Body of pancreas (tissue), 4 donors: ENCODE measurements around the gene SPOCK3. TPM values are rescaled to one million over a fixed set of nuclear protein-coding genes. Genes with fewer than 3 reads are reported as not detected.

Experiments used
- ATAC-seq: fragments of 150-250 bp; one replicate; pipeline ENCODE4 v1.9.1; 2016
- DNase-seq, 4 donors: peaks; one replicate each; pipeline ENCODE4 v3.0.0-alpha.2; 2019
- H3K27ac ChIP-seq, 4 donors: fragments of 200-600 bp; sonication (generic); 1 replicate in 3 of 4; 2 replicates in 1 of 4; pipeline versions ENCODE4 v1.5.1 to v1.6.1; 2016 to 2019; ENCODE audit warnings: mild to moderate bottlenecking in 1 of 4, mixed read lengths in 1 of 4, moderate library complexity in 1 of 4
- H3K27me3 ChIP-seq, 2 donors: fragments of 200-600 bp; sonication (generic); one replicate each; pipeline ENCODE4 v1.6.0; 2016; ENCODE audit warnings: mild to moderate bottlenecking in 1 of 2
- H3K36me3 ChIP-seq, 2 donors: fragments of 200-600 bp; sonication (generic); replicated peaks in 1 of 2; 2 replicates each; pipeline ENCODE4 v1.5.1; 2016; ENCODE audit warnings: low read depth in 2 of 2; ENCODE audit not compliant: insufficient read depth in 1 of 2
- H3K4me1 ChIP-seq: fragments of 200-600 bp; sonication (generic); one replicate; pipeline ENCODE4 v1.6.0; 2016
- H3K4me3 ChIP-seq, 2 donors: fragments of 200-600 bp; sonication (generic); 1 replicate in 1 of 2; 2 replicates in 1 of 2; pipeline ENCODE4 v1.5.1; 2016 to 2019
- H3K9me3 ChIP-seq, 3 donors: fragments of 200-600 bp; sonication (generic); 1 replicate in 2 of 3; 2 replicates in 1 of 3; pipeline ENCODE4 v1.5.1; 2016
- POLR2A ChIP-seq, 3 donors: fragments of 450-650 bp; IDR thresholded peaks; one replicate each; pipeline ENCODE4 v1.6.1; 2016; ENCODE audit warnings: antibody characterized with exemption in 3 of 3, mild to moderate bottlenecking in 2 of 3
- WGBS, 2 donors: methylation state at CpG; one replicate each; pipeline ENCODE4 v1.1.5; 2017; 5-methylcytosine and 5-hydroxymethylcytosine counted together
- intact Hi-C: fragments of 100-400 bp; cut with DNase I; formaldehyde crosslinking; loops from one replicate; pipeline ENCODE4 v1.15.1; 2023
- total RNA-seq, 2 donors: library from RNA; depleted of rRNA; stranded (reverse); fragments of >200 nt; gene quantifications; one replicate each; pipeline ENCODE4 v1.1.0, GENCODE V29; 2016
- TF ChIP-seq, protein P1 (sequence below), 7 experiments: fragments of 450-650 bp in 4 of 7; fragments of 200-600 bp in 3 of 7; sonication (generic) in 3 of 7; IDR thresholded peaks; one replicate each; pipeline ENCODE4 v1.5.1; 2016 to 2019; ENCODE audit warnings: antibody characterized with exemption in 7 of 7

SPOCK3 gene
- total RNA-seq, 2 donors from 2014 or later, result not detected

DNA sequence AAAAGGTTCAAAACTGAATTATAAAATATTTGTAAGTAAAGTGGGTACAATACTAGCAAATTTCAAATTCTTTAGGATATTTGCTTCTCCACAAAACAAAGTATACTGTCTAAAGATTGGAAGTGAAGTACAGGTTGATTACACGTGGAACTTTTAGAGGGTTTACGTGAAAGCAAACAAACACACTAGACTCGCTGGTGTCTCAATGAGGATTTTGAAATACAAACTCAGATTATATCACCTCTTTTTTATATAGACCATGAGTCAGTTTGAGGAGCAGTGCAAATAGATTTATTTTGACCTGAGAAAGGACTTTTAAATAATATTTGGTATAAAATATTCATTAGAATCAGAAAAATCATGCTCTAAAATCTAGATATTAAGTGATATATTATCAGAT is 185.0 kb downstream of the SPOCK3 start:
- WGBS, 2 donors, result 61 to 73% methylated on average over 3 of the region's 3 CpGs
- H3K36me3 ChIP-seq, result no peaks in the 10 kb centered on the region
- no peaks in the 10 kb centered on the region for H3K4me1 ChIP-seq
- intact Hi-C loops, result no loop called here
- H3K27me3 ChIP-seq, result no peaks in the 10 kb centered on the region
- H3K4me3 ChIP-seq, result no peak overlapping the region
- TF ChIP-seq, protein P1, sequence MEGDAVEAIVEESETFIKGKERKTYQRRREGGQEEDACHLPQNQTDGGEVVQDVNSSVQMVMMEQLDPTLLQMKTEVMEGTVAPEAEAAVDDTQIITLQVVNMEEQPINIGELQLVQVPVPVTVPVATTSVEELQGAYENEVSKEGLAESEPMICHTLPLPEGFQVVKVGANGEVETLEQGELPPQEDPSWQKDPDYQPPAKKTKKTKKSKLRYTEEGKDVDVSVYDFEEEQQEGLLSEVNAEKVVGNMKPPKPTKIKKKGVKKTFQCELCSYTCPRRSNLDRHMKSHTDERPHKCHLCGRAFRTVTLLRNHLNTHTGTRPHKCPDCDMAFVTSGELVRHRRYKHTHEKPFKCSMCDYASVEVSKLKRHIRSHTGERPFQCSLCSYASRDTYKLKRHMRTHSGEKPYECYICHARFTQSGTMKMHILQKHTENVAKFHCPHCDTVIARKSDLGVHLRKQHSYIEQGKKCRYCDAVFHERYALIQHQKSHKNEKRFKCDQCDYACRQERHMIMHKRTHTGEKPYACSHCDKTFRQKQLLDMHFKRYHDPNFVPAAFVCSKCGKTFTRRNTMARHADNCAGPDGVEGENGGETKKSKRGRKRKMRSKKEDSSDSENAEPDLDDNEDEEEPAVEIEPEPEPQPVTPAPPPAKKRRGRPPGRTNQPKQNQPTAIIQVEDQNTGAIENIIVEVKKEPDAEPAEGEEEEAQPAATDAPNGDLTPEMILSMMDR (IDR thresholded peaks at IDR 0.05), result no peak
- no peak for TF ChIP-seq POLR2A (IDR thresholded peaks at IDR 0.05)
- H3K27ac ChIP-seq, result no peak overlapping the region
- ATAC-seq (no peak), DNase-seq (no peak)
- H3K9me3 ChIP-seq, result no peaks in the 10 kb centered on the region

DNA sequence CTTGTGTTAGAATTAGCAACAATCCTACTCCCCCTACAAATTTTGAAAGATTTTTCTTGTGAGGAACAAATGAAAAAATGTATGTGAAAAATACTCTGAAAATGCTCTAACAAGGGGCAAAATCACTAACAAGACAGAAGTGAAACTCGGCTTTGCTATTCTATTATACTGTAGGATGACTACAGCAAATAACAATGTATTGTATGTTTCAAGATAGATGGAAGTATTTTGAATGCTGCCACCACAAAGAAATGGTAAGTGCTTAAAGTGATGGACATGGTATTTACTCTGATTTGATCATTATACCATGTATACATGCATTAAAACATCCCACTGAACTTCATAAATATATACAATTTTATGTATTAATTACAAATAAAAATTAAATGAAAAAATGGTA is 192.8 kb downstream of the SPOCK3 start:
- Histone ChIP-seq H3K36me3 (no peaks in the 10 kb centered on the region), H3K4me1 (no peaks in the 10 kb centered on the region), H3K27ac (no peak overlapping the region), H3K27me3 (no peaks in the 10 kb centered on the region), H3K9me3 (no peaks in the 10 kb centered on the region), H3K4me3 (no peak overlapping the region)
- ATAC-seq (no peak), DNase-seq (no peak)
- intact Hi-C loops, result no loop called here
- no peak for TF ChIP-seq POLR2A (IDR thresholded peaks at IDR 0.05)
- TF ChIP-seq, protein P1 (IDR thresholded peaks at IDR 0.05), result no peak
- WGBS, 2 donors, result 34 to 44% methylated on average over 1 of the region's 1 CpG

DNA sequence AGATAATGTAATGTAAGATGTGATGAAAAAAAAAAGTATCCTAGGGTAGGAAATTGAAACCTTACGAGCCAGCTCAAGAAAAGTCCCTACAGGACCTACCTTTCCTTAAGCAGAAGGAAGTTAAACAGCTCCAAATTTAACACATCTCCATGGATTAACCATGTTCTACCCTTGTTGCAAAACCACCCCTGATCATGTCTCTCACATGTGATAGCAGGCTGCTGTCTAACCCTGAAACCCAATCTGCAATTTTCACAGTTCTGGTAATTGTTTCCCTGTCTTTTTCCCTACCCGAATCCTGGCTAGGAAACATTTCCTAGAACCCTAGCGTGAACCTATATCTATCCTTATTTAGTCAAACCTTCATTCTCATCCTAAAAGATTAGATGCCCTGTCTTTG is 198.9 kb downstream of the SPOCK3 start:
- no peak for DNase-seq
- no peak for ATAC-seq
- Histone ChIP-seq H3K4me1 (no peaks in the 10 kb centered on the region), H3K4me3 (no peak overlapping the region), H3K27ac (no peak overlapping the region), H3K9me3 (no peaks in the 10 kb centered on the region), H3K27me3 (no peaks in the 10 kb centered on the region), H3K36me3 (no peaks in the 10 kb centered on the region)
- intact Hi-C loops, result no loop called here
- TF ChIP-seq, protein P1 (IDR thresholded peaks at IDR 0.05), result no peak
- TF ChIP-seq POLR2A (IDR thresholded peaks at IDR 0.05), result no peak
- 69 to 78% methylated on average over 3 of the region's 3 CpGs for WGBS, 2 donors

DNA sequence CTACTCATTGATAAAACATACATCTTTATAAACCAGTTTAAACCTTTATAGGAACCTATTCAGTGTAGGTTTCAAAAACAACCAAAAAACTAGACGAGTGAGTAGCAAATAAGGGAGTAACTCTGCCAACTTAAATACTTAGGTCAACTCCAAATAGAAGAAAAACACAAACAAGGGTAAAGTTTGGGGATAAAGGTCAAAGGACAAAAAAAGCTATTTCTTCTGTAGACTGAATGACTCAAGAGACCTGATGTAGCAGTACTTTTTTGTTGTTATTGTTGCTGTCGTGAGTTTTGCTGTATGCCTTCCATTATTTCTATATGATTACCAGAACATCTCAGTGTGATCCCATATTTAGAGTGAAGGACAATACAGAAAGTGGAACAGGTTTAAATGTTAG is 199.3 kb downstream of the SPOCK3 start:
- H3K9me3 ChIP-seq, result no peaks in the 10 kb centered on the region
- TF ChIP-seq, protein P1 (IDR thresholded peaks at IDR 0.05), result no peak
- no peak for TF ChIP-seq POLR2A (IDR thresholded peaks at IDR 0.05)
- intact Hi-C loops, result no loop called here
- no peaks in the 10 kb centered on the region for H3K36me3 ChIP-seq
- DNase-seq, result no peak
- WGBS, 2 donors, result 50% methylated on average over 2 of the region's 2 CpGs
- H3K4me1 ChIP-seq, result no peaks in the 10 kb centered on the region
- H3K27ac ChIP-seq, result no peak overlapping the region
- no peak for ATAC-seq
- H3K27me3 ChIP-seq, result no peaks in the 10 kb centered on the region
- no peak overlapping the region for H3K4me3 ChIP-seq

DNA sequence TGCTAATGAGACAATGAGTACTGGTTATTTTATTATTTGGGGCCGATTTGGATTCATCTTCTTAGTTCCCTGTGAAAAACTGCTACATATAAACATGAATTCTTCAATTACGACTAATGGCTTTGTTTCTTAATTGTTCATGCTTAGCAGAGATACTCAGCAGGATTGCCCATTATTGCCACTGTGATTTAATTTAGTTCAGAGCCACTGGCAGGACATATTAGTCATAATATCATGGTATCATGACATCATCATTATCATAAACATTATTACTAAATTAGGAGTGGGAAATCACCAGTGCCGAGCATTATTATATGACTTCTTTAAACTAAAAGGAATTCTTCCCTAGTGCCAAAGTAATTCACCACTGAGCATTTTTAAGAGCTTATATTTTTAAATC is 201.4 kb downstream of the SPOCK3 start:
- no peak overlapping the region for H3K4me3 ChIP-seq
- H3K4me1 ChIP-seq, result no peaks in the 10 kb centered on the region
- no peak overlapping the region for H3K27ac ChIP-seq
- intact Hi-C loops, result no loop called here
- TF ChIP-seq POLR2A (IDR thresholded peaks at IDR 0.05), result no peak
- TF ChIP-seq, protein P1 (IDR thresholded peaks at IDR 0.05), result no peak
- no peaks in the 10 kb centered on the region for H3K27me3 ChIP-seq
- DNase-seq (no peak), ATAC-seq (no peak)
- H3K9me3 ChIP-seq, result no peaks in the 10 kb centered on the region
- no peaks in the 10 kb centered on the region for H3K36me3 ChIP-seq
- 60 to 70% methylated on average over 3 of the region's 3 CpGs for WGBS, 2 donors
